OCI-LY1 (cell line): ENCODE measurements around the gene ANKFN1.

Experiments used
- EZH2 ChIP-seq: fragments of 200-600 bp; sonication (generic), shearing (Covaris generic); IDR thresholded peaks from 2 replicates; pipeline ENCODE4 v1.8.0; 2017; ENCODE audit warnings: borderline replicate concordance, mixed run types, mild to moderate bottlenecking, antibody characterized with exemption, low read length, moderate library complexity, mixed read lengths
- TF ChIP-seq, protein P1 (sequence below): fragments of 200-600 bp; sonication (generic), shearing (Covaris generic); IDR thresholded peaks from 2 replicates; pipeline ENCODE4 v1.5.1; 2017; ENCODE audit warnings: mild to moderate bottlenecking, antibody characterized with exemption, low read length, moderate library complexity, mixed read lengths

DNA sequence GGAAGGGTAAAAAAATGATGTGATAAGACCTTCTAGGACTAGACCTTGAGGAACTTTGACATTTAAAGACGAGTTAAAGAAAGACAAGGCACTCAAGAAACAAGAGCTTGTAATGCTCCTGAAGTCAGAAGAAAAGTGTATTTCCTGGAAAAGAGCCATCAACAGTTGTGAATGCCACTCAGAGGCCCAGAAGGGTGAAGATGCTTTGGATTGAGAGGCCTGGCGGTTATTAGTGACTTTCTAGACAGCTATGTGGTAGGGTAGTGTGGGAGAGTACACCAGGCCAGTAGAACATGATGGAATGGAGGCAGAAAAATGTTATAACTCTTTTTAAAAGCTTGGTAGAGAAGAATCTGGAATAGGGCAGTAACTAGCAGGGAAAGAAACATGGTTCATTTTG lies 34.1 kb upstream of the ANKFN1 start:
- TF ChIP-seq, protein P1, sequence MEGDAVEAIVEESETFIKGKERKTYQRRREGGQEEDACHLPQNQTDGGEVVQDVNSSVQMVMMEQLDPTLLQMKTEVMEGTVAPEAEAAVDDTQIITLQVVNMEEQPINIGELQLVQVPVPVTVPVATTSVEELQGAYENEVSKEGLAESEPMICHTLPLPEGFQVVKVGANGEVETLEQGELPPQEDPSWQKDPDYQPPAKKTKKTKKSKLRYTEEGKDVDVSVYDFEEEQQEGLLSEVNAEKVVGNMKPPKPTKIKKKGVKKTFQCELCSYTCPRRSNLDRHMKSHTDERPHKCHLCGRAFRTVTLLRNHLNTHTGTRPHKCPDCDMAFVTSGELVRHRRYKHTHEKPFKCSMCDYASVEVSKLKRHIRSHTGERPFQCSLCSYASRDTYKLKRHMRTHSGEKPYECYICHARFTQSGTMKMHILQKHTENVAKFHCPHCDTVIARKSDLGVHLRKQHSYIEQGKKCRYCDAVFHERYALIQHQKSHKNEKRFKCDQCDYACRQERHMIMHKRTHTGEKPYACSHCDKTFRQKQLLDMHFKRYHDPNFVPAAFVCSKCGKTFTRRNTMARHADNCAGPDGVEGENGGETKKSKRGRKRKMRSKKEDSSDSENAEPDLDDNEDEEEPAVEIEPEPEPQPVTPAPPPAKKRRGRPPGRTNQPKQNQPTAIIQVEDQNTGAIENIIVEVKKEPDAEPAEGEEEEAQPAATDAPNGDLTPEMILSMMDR, result no peak
- no peak for TF ChIP-seq EZH2
